ENCODE data around the gene FLRT1.

GRCh38 chr11:64072403-64072802 lies 36.7 kb downstream of the FLRT1 start:
- TF ChIP-seq POLR2A (IDR thresholded peaks at IDR 0.05) (no peak), CTCF (IDR thresholded peaks at IDR 0.05) (no peak), POLR2AphosphoS5 (IDR thresholded peaks at IDR 0.05) (no peak)
